ENCODE results near the gene RNF11. TPM values are rescaled to one million over a fixed set of nuclear protein-coding genes. Genes with fewer than 3 reads are reported as not detected.

The RNF11 gene
- total RNA-seq, 1 experiment from 2014 or later, result 67.5 TPM

DNA sequence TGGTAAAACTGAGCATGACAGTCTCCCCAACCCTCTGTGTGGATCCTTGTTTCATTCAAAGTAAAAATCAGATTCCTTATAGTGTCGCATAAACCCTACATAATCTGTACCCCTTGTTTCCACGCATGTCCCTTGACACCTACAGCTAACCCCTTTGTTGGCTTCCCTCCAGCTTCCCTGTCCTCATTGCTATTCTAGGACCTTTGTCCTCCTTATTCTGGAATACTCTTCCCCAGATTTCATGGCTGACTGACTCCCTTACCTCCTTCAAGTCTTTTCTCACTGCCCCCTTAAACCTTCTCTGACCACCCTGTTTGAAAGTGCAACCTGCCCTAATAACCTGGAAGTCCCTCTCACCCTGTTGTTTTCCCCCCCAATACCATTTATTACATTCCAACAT, 4.0 kb downstream of the RNF11 start:
- ChIA-PET POLR2A (ENCODE audit: low non-redundant PET) (no interaction called here), CTCF (no interaction called here)
- H3K4me3 ChIP-seq (ENCODE audit: low read depth, low read length, poor library complexity, severe bottlenecking), result no peak overlapping the region
- peaks cover 19% of the 10 kb centered on the region for H3K4me1 ChIP-seq (ENCODE audit: insufficient read depth, low read length, poor library complexity, severe bottlenecking)
- no peak for TF ChIP-seq EZH2 (IDR thresholded peaks at IDR 0.05; ENCODE audit: borderline replicate concordance, low read depth, low read length, poor library complexity, severe bottlenecking)
- TF ChIP-seq, protein P1, sequence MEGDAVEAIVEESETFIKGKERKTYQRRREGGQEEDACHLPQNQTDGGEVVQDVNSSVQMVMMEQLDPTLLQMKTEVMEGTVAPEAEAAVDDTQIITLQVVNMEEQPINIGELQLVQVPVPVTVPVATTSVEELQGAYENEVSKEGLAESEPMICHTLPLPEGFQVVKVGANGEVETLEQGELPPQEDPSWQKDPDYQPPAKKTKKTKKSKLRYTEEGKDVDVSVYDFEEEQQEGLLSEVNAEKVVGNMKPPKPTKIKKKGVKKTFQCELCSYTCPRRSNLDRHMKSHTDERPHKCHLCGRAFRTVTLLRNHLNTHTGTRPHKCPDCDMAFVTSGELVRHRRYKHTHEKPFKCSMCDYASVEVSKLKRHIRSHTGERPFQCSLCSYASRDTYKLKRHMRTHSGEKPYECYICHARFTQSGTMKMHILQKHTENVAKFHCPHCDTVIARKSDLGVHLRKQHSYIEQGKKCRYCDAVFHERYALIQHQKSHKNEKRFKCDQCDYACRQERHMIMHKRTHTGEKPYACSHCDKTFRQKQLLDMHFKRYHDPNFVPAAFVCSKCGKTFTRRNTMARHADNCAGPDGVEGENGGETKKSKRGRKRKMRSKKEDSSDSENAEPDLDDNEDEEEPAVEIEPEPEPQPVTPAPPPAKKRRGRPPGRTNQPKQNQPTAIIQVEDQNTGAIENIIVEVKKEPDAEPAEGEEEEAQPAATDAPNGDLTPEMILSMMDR (conservative IDR thresholded peaks at IDR 0.05; ENCODE audit: low read depth, low read length), result no peak
- no TSS peak for BruUV-seq (replicated peaks)
- no peaks in the 10 kb centered on the region for H3K27me3 ChIP-seq (replicated peaks; ENCODE audit: insufficient read depth, low read depth, low read length, poor library complexity)
- H3K27ac ChIP-seq (ENCODE audit: low read depth, low read length, poor library complexity, severe bottlenecking), result no peak overlapping the region
- H3K9me3 ChIP-seq (ENCODE audit: low read depth, low read length, poor library complexity, severe bottlenecking), result no peaks in the 10 kb centered on the region
- intact Hi-C loops (cut with micrococcal nuclease; ENCODE audit: unreplicated experiment), result no loop called here
- no peaks in the 10 kb centered on the region for H3K36me3 ChIP-seq (ENCODE audit: insufficient read depth, low read length, poor library complexity, severe bottlenecking)
- DNase-seq (ENCODE audit: low spot score), result no peak

DNA sequence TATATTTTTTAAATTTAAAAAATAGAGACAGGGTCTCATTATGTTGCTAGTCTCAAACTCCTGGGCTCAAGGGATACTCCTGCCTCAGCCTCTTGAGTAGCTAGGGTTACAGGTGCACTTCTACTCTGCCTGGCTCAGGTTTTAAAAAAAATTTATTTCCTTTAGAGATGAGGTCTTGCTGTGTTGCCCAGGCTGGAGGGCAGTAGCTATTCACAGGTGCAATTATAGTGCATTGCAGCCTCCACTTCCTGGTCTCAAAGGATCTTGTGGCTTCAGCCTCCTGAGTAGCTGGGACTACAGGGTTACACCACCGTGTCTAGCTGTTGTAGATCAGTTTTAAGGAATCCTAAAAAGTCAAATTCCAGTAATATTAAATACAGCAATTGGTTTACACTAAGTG, 5.0 kb downstream of the RNF11 start:
- BruUV-seq (replicated peaks), result no TSS peak
- Histone ChIP-seq H3K9me3 (ENCODE audit: low read depth, low read length, poor library complexity, severe bottlenecking) (no peaks in the 10 kb centered on the region), H3K36me3 (ENCODE audit: insufficient read depth, low read length, poor library complexity, severe bottlenecking) (no peaks in the 10 kb centered on the region), H3K27ac (ENCODE audit: low read depth, low read length, poor library complexity, severe bottlenecking) (no peak overlapping the region), H3K4me3 (ENCODE audit: low read depth, low read length, poor library complexity, severe bottlenecking) (no peak overlapping the region), H3K4me1 (ENCODE audit: insufficient read depth, low read length, poor library complexity, severe bottlenecking) (peaks cover 11% of the 10 kb centered on the region), H3K27me3 (replicated peaks; ENCODE audit: insufficient read depth, low read depth, low read length, poor library complexity) (no peaks in the 10 kb centered on the region)
- ChIA-PET POLR2A (ENCODE audit: low non-redundant PET) (no interaction called here), CTCF (no interaction called here)
- intact Hi-C loops (cut with micrococcal nuclease; ENCODE audit: unreplicated experiment), result no loop called here
- DNase-seq (ENCODE audit: low spot score), result no peak
- no peak for TF ChIP-seq EZH2 (IDR thresholded peaks at IDR 0.05; ENCODE audit: borderline replicate concordance, low read depth, low read length, poor library complexity, severe bottlenecking)
- TF ChIP-seq, protein P1 (conservative IDR thresholded peaks at IDR 0.05; ENCODE audit: low read depth, low read length), result no peak

DNA sequence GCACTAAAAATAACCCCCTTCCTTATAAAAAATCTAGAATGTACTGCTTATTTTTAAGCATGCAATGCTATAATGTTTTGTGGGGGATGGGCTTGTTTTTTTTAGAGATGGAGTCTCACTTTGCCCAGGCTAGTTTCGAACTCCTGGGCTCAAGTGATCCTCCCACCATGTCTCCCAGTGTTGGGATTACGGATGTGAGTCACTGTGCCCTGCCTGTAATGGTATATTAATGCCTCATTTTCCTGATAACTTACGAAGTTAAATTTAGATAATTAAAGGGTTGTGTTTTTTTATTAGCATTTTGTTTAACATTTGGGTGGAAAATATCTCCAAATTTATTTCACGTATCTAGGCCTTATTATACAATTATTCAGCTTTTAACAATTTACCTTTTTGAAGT, 6.5 kb downstream of the RNF11 start:
- TF ChIP-seq, protein P1 (conservative IDR thresholded peaks at IDR 0.05; ENCODE audit: low read depth, low read length), result no peak
- no peak for TF ChIP-seq EZH2 (IDR thresholded peaks at IDR 0.05; ENCODE audit: borderline replicate concordance, low read depth, low read length, poor library complexity, severe bottlenecking)
- no TSS peak for BruUV-seq (replicated peaks)
- Histone ChIP-seq H3K9me3 (ENCODE audit: low read depth, low read length, poor library complexity, severe bottlenecking) (no peaks in the 10 kb centered on the region), H3K4me3 (ENCODE audit: low read depth, low read length, poor library complexity, severe bottlenecking) (no peak overlapping the region), H3K36me3 (ENCODE audit: insufficient read depth, low read length, poor library complexity, severe bottlenecking) (no peaks in the 10 kb centered on the region), H3K27ac (ENCODE audit: low read depth, low read length, poor library complexity, severe bottlenecking) (no peak overlapping the region), H3K27me3 (replicated peaks; ENCODE audit: insufficient read depth, low read depth, low read length, poor library complexity) (no peaks in the 10 kb centered on the region), H3K4me1 (ENCODE audit: insufficient read depth, low read length, poor library complexity, severe bottlenecking) (peaks cover 11% of the 10 kb centered on the region)
- POLR2A ChIA-PET (ENCODE audit: low non-redundant PET), result no interaction called here
- intact Hi-C loops (cut with micrococcal nuclease; ENCODE audit: unreplicated experiment), result no loop called here
- CTCF ChIA-PET, result no interaction called here
- DNase-seq (ENCODE audit: low spot score), result no peak
